ENCODE results near the gene KCNJ12. TPM values are rescaled to one million over a fixed set of nuclear protein-coding genes. Genes with fewer than 3 reads are reported as not detected.
"Not testable (repeated sequence)": the region's sequence is repeated elsewhere in the genome, so short reads cannot be mapped to it uniquely, and the experiment has no call there.

KCNJ12 gene
- 1.7 TPM for total RNA-seq

DNA sequence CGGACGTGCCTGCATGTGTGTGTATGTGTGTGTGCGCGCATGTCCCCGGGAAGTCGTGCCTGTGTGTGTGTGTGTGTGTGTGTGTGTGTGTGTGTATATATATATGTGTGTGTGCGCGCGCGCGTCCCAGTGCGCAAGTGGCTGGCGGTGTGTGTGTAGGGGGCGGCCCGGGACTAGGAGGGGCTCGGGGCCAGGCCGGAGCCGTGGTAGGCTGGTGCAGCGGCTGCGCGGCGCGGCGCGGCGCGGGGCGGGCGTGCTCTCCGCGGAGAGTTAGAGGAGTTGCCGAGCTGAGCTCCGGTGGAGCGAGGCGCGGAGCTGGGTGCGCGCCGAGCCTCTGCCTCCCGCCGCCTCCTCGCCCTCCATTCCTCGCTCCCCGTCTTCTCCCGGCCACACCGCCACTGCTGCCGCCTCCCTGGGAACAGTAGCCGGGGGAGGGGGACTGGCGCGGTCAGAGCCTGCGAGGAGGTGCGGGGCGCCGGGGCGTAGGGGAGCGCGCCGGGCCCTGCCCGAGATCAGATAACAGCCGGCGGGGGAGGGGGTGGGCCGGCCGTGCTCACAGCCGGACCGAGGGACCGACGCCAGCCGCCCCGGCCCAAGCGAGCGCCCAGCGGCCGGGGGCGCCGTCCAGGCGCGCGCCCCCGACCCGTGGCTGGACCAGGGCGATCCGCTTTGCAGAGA, at the start of gene KCNJ12:
KCNJ12 (plus strand) TSS at position 277 of the 678 bp plus-strand sequence. CDS start 38,986 bp downstream, outside the sequence.
- peak; percentile 11 for ATAC-seq

DNA sequence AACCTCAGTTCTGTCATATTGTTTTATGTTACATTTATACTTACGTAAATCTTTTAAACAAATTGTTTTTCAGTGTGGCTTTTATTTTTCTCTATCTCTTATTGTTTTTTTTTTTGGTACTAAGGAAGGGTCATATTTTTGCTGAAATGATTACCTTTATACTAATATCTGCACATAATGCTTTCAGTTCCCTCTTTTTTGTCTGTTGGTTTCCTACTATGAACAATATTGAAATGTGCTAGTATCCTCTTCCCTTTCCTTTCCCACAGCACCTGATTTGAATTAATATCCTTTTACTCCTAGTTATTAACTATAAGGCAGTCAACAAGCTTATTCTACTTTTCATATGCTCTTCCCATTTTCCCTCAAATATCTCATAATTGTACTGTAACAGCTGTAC, 48.2 kb upstream of the KCNJ12 start:
- not testable (repeated sequence) for DNase-seq (ENCODE audit: low spot score); ATAC-seq

More for the DNA sequence above, at the start of gene KCNJ12:
- no peak for DNase-seq (ENCODE audit: low spot score)

DNA sequence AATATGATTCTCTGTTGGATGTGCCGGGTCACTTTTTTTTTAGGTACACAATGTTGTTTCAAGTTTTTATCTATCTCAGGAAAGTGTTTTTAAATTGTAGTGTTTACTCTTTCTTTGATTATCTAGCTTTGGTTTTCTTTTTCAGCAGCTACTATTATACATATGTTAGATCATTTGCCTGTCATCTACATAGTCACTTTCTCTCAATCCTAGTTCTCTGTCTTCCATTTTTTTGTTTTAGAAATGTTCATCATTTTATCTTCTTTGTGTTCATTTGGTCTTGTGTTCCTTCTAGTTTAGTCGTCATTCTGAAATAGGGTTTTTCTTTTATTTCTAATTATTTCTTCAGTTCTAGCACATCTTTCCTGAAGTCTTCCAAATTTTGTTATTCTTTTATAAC, 47.4 kb upstream of the KCNJ12 start:
- ATAC-seq = not testable (repeated sequence)

GRCh38 chr17:21330436-21331160, 45.6 kb upstream of the KCNJ12 start:
- ATAC-seq (no peak), DNase-seq (ENCODE audit: low spot score) (no peak)

More for the DNA sequence above, 47.4 kb upstream of the KCNJ12 start:
- DNase-seq (ENCODE audit: low spot score) = not testable (repeated sequence)

DNA sequence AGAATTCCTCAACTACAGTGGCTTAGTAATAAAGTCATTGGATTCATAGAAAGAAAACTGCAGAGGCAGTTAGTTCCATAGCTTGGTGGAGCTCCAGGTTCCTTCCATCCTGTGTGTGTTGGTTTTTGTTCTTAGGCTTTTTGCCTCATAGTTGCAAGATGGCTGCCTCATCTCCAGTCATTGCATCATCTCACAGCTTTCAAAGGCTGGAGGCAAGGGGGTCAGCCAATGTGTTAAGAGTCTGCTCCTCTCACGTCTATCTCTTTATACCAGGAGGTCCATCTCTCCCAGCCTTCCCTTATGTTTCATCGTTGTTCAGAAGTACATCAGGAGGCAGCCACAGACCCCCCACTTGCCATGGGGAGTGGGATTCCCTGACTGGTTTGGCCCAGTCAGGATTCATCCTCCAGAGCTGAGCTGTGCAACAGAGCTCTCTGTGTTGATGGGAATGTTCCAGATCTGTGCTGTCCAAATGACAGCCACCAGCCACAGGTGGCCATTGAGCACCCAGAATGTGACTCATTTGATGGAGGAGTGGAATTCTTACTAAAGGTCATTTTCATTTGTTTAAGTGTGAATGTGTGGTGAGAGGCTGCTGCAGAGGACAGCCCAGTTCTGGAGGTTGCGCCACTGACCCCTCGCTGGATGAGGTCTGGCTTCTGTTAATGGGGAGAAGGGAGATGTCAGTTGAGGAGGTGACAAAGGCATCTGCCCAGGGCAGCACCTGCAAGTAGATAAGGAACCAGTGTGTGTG, 39.4 kb upstream of the KCNJ12 start:
- DNase-seq (ENCODE audit: low spot score); ATAC-seq: not testable (repeated sequence)

DNA sequence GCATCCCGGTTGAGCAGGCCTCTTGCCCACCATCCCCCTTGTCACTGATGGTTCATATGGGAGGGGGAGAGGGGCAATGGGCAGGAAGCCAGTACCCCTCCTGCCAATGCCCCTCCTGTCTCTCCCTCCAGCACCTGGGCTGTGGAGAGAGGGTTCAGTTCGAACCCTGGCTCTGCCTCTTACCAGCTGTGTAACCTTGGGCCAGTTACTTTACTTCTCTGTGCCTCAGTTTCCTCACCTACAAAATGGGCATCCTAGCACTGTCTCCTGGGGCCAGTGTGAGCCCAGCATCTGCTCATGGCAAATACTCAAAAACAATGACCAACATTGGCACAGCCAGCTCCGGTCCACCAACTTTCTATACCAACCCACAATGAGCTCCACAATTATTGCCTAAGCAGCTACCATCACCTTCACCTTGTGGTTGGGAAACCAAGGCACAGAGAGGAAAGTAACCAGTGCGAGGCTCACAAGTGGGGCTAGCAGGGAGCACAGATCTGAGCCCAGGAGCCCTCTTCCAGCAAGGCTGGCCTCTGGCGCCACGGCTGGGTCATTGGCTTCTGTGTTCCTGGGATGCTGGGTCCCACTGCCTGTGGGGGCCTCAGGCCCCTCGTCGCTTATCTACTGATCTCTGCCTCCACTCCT, 38.1 kb upstream of the KCNJ12 start:
- not testable (repeated sequence) for DNase-seq (ENCODE audit: low spot score); ATAC-seq

DNA sequence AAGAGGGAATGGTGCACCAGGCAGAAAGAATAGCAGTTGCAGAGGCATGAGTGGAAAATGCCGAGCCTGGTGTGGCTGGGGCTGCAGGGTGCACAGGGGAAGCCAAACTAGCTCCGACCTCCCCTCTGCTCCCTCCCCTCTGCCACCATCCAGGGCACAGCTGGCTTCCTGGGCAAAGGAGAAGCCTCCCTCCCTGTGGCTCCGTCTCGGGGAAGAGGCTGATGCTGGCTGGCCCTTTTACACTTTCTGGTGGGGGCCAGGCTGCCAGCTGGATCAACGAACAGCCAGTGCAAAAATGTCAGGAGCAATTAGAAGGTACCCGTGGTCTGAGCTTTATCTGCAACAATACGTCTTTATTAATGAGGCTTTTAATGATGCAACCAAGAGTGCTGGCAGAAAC, 37.1 kb upstream of the KCNJ12 start:
- DNase-seq (ENCODE audit: low spot score) (no peak), ATAC-seq (no peak)

DNA sequence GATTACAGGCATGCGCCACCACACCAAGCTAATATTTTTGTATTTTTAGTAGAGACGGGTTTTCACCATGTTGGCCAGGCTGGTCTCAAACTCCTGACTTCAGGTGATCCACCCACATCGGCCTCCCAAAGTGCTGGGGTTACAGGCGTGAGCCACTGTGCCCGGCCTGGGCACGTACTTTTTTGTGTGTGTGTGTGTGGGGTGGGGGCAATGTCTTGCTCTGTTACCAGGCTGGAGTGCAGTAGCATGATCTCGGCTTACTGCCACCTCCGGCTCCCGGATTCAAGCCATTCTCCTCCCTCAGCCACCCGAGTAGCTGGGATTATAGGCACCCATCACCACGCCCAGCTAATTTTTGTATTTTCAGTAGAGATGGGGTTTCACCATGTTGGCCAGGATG, 36.6 kb upstream of the KCNJ12 start:
- not testable (repeated sequence) for DNase-seq (ENCODE audit: low spot score); ATAC-seq

- not testable (repeated sequence) for ATAC-seq; DNase-seq (ENCODE audit: low spot score)
Measured at GRCh38 chr17:21340407-21340806, 35.8 kb upstream of the KCNJ12 start.

GRCh38 chr17:21341279-21341678, 34.9 kb upstream of the KCNJ12 start:
- ATAC-seq; DNase-seq (ENCODE audit: low spot score): not testable (repeated sequence)

- not testable (repeated sequence) for ATAC-seq; DNase-seq (ENCODE audit: low spot score)
Measured at GRCh38 chr17:21341925-21342540, 34.1 kb upstream of the KCNJ12 start.

DNA sequence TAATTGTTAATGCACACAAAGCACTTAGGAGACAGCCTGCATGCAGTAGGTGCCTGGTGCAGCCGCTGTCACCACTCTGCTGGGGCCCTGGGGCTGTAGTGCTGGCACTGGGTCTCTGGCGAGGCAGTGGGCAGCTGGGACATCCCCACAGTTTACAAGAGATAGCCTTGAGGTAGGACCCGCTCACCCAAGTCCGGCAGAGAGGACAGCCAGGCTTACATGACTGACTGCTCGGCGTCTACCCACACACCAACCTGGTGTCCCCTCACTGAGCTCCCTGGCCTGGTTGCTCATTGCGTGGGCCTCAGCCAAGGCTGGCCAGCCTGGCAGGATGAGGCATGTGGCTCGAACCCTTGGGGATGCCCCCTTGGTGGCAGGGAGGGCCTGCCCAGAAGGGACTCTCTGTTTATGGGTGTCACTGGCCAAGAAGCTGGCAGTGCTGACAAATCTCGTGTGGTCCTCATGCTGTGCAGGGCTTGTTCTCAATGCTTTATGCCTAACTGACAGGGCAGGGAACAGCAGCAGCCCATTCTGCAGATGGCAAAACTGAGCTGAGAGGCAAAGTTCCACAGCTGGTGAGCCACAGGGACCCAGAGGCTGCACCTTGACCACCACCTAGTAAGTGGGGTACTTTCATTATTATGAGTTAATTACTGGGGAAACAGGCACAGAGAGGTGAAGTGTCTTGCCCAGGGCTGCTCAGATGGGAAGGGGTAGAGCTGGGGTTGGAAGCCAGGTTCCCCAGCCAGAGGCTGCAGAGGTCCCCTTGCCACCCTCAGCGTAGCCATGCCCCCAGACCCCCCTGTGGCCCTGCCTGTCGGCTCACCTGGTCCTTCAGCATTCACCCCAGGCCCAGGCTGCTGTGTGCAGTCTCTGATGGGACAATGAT, 32.9 kb upstream of the KCNJ12 start:
- DNase-seq (ENCODE audit: low spot score); ATAC-seq: not testable (repeated sequence)

DNA sequence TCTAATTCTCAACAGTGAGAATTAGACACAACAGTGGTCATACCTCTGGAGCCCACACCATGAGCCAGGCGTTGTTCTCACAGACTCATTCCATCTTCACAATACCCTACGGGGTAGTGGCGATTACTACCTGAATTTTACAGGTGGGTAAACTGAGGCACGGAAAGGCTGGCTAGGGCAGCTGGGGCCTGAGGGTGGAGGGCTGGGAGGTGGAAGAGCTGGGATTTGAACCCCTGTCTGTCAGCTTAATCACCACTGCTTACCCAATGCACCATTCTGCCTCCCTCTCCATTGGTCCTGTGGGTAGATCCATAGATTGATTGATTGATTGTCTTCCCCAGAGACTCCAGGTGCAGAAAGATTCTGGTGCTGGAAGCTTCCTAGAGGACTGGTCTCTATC, 31.4 kb upstream of the KCNJ12 start:
- not testable (repeated sequence) for DNase-seq (ENCODE audit: low spot score); ATAC-seq

GRCh38 chr17:21345236-21345635, 30.9 kb upstream of the KCNJ12 start:
- DNase-seq (ENCODE audit: low spot score) (no peak), ATAC-seq (no peak)

DNA sequence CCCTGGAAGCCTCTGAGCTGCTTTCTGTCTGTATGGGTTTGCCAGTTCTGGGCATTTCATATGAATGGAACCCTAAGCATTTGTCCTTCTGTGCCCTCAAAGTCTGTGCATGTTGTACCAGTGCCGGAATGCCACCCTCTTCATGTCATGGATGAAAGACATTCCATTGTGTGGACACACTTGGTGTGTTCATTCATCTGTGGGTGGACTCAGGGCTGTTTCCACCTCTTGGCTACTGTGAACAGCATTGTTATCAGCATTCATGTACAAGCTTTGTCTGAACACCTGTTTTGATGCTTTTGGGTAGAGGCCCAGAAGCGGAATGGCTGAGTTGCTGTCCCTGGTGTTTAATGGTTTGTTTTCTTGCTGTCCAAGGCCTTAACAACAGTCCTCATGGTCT, 30.1 kb upstream of the KCNJ12 start:
- not testable (repeated sequence) for ATAC-seq; DNase-seq (ENCODE audit: low spot score)

GRCh38 chr17:21346651-21347250, 29.4 kb upstream of the KCNJ12 start:
- not testable (repeated sequence) for DNase-seq (ENCODE audit: low spot score)
- ATAC-seq = peak; percentile 41

DNA sequence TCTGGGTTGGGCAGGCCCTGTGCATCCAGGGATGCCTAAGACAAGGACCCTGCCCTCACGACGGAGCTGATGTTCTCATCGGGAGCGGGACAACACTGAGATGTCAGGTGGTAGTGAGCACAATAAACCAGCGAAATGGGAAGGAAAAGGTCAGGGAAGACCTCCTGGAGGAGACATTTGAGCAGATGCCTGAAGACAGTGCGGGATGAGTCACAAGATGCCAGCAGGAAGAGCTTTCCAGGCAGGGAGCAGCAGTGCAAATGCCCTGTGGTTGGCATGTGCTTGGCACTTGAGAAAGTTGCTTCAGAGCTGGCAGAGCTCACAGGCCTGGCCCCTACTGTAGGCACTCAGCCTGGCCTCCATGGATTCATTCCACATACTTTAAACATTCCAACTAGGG, 28.5 kb upstream of the KCNJ12 start:
- ATAC-seq; DNase-seq (ENCODE audit: low spot score): not testable (repeated sequence)

- not testable (repeated sequence) for ATAC-seq; DNase-seq (ENCODE audit: low spot score)
Measured at GRCh38 chr17:21348081-21348925, 27.9 kb upstream of the KCNJ12 start.
